HepG2 (cell line): Measurements from ENCODE around the gene CCDC142. TPM values are rescaled to one million over a fixed set of nuclear protein-coding genes. Genes with fewer than 3 reads are reported as not detected.

Experiments
- CSRNP2 ChIP-seq: sonication (generic); formaldehyde crosslinking; conservative IDR thresholded peaks from 2 replicates; pipeline ENCODE4 v1.8.0; 2022; ENCODE audit warnings: low read depth, missing genetic modification reagents
- FOXC1 ChIP-seq: sonication (generic); formaldehyde crosslinking; IDR thresholded peaks from 2 replicates; pipeline ENCODE4 v1.8.0; 2022; ENCODE audit warnings: mild to moderate bottlenecking, missing genetic modification reagents, borderline replicate concordance
- GATAD2A ChIP-seq: IDR thresholded peaks from 2 replicates; pipeline ENCODE4 v1.6.1; 2016
- IRF1 ChIP-seq: sonication (generic); formaldehyde crosslinking; IDR thresholded peaks from 2 replicates; pipeline ENCODE4 v1.4.0; 2020; ENCODE audit warnings: low read depth, mild to moderate bottlenecking, missing genetic modification reagents
- SIN3A ChIP-seq: IDR thresholded peaks from 2 replicates; pipeline ENCODE4 v1.6.1; 2011; ENCODE audit warnings: low read depth, mild to moderate bottlenecking, control low read depth, low read length, borderline replicate concordance
- SKI ChIP-seq: fragments of 450-650 bp; IDR thresholded peaks from one replicate; pipeline ENCODE4 v1.6.1; 2018; ENCODE audit warnings: mild to moderate bottlenecking; ENCODE audit not compliant: partially characterized antibody
- SNAPC4 ChIP-seq: sonication (generic); formaldehyde crosslinking; IDR thresholded peaks from 2 replicates; pipeline ENCODE4 v1.4.0; 2020; ENCODE audit warnings: mild to moderate bottlenecking, missing genetic modification reagents
- SP5 ChIP-seq: IDR thresholded peaks from 2 replicates; pipeline ENCODE4 v1.6.1; 2016; ENCODE audit warnings: low read depth, borderline replicate concordance
- ZBTB1 ChIP-seq: sonication (generic); formaldehyde crosslinking; IDR thresholded peaks from 2 replicates; pipeline ENCODE4 v1.4.0; 2020; ENCODE audit warnings: missing genetic modification reagents, borderline replicate concordance
- ZBTB39 ChIP-seq: sonication (generic); formaldehyde crosslinking; IDR thresholded peaks from 2 replicates; pipeline ENCODE4 v1.5.0; 2020; ENCODE audit warnings: missing genetic modification reagents
- ZBTB7B ChIP-seq: sonication (generic); formaldehyde crosslinking; IDR thresholded peaks from 2 replicates; pipeline ENCODE4 v1.4.0; 2020; ENCODE audit warnings: missing genetic modification reagents
- ZNF335 ChIP-seq: sonication (generic); formaldehyde crosslinking; IDR thresholded peaks from 2 replicates; pipeline ENCODE4 v1.4.0; 2020; ENCODE audit warnings: missing genetic modification reagents
- ZNF615 ChIP-seq: sonication (generic); formaldehyde crosslinking; IDR thresholded peaks from 2 replicates; pipeline ENCODE4 v1.5.0; 2020; ENCODE audit warnings: mild to moderate bottlenecking, missing genetic modification reagents, borderline replicate concordance
- ZNF644 ChIP-seq: IDR thresholded peaks from 2 replicates; pipeline ENCODE4 v1.6.1; 2016; ENCODE audit warnings: low read depth
- ZNF7 ChIP-seq: IDR thresholded peaks from 2 replicates; pipeline ENCODE4 v1.6.1; 2016; ENCODE audit warnings: missing biosample characterization, missing genetic modification reagents
- polyA plus RNA-seq, 8 experiments: library from polyadenylated mRNA; depleted of rRNA in 3 of 8; stranded (reverse) in 7 of 8; unstranded in 1 of 8; fragments of >200 nt; fragmentation: Illumina TruSeq in 4 of 8; extraction: Trizol in 4 of 8; gene quantifications; 2 replicates each; pipeline versions ENCODE4 v1.2.1 to v1.2.3, GENCODE V29; 2011 to 2016; ENCODE audit warnings: low read depth in 4 of 8, missing spikeins in 1 of 8, mixed read lengths in 1 of 8; ENCODE audit not compliant: insufficient read depth in 1 of 8
- total RNA-seq, 5 experiments: library from RNA; depleted of rRNA; stranded (reverse); fragments of >200 nt; fragmentation: Illumina TruSeq; extraction: Trizol; gene quantifications; 2 replicates each; pipeline ENCODE4 v1.2.3, GENCODE V29; 2016; ENCODE audit warnings: low read depth in 1 of 5

CCDC142 gene
- total and polyA plus RNA-seq, 2 of the 13 experiments (the other 11 are each of a cell fraction or from before 2014, with no cell fraction given) = 14.7 to 30.4 TPM

- TF ChIP-seq CSRNP2 (CRISPR knock-in tag) = no peak
- no peak for TF ChIP-seq ZNF644
- no peak for TF ChIP-seq ZNF335
- TF ChIP-seq SIN3A = no peak; the same call in 1 of the 2 replicates
- TF ChIP-seq ZNF615 (CRISPR knock-in tag) = no peak
- TF ChIP-seq GATAD2A (CRISPR knock-in tag) = no peak
- TF ChIP-seq ZNF7 = 0 out of 2 replicates have a peak, but pooled peaks have one; percentile 16
- no peak for TF ChIP-seq SKI
- TF ChIP-seq SNAPC4 = no peak; the same call in none of the 2 replicates
- TF ChIP-seq ZBTB39 (CRISPR knock-in tag) = 0 out of 2 replicates have a peak, but pooled peaks have one; percentile 86
- TF ChIP-seq ZBTB1 (CRISPR knock-in tag) = 0 out of 2 replicates have a peak, but pooled peaks have one; percentile 7
- no peak for TF ChIP-seq FOXC1
- no peak for TF ChIP-seq ZBTB7B
- peak; percentile 78 for TF ChIP-seq SP5 (CRISPR knock-in tag)
- no peak for TF ChIP-seq IRF1 (CRISPR knock-in tag)
Measured at GRCh38 chr2:74481961-74482800, 617 bp downstream of the CCDC142 start (continued).
